SK-N-MC (cell line): ENCODE results near the gene UGT1A3.
"Not testable (repeated sequence)": the region's sequence is repeated elsewhere in the genome, so short reads cannot be mapped to it uniquely, and the experiment has no call there.

Experiments
- DNase-seq: peaks from one replicate; pipeline ENCODE4 v3.0.0-alpha.2; 2011; ENCODE audit warnings: low read depth, low spot score
- H3K27ac ChIP-seq: fragments of 200-600 bp; sonication (generic); 2 replicates; pipeline ENCODE4 v1.5.1; 2016; ENCODE audit warnings: mixed run types
- H3K36me3 ChIP-seq: fragments of 200-600 bp; sonication (generic); 2 replicates; pipeline ENCODE4 v1.6.1; 2017; ENCODE audit warnings: antibody characterized with exemption, low read length, mixed read lengths; ENCODE audit not compliant: insufficient read depth
- H3K4me3 ChIP-seq: fragments of 200-600 bp; sonication (generic); 2 replicates; pipeline ENCODE4 v1.5.1; 2016
- H3K9ac ChIP-seq: fragments of 200-600 bp; sonication (generic); 2 replicates; pipeline ENCODE4 v1.8.0; 2017; ENCODE audit warnings: mixed run types, mixed read lengths; ENCODE audit not compliant: insufficient read length
- H3K9me3 ChIP-seq: fragments of 200-600 bp; sonication (generic); 2 replicates; pipeline ENCODE4 v1.6.1; 2017; ENCODE audit warnings: low read depth, mild to moderate bottlenecking, antibody characterized with exemption, low read length, moderate library complexity, mixed read lengths
- EZH2 ChIP-seq: fragments of 200-600 bp; sonication (generic); IDR thresholded peaks from one replicate; pipeline ENCODE4 v1.6.1; 2017; ENCODE audit warnings: antibody characterized with exemption
- FOXP2 ChIP-seq: optimal IDR thresholded peaks from 2 replicates; pipeline ENCODE3; 2011; ENCODE audit warnings: mild to moderate bottlenecking, moderate library complexity; ENCODE audit not compliant: insufficient read depth; ENCODE audit errors: extremely low read length, control extremely low read depth
- POLR2AphosphoS5 ChIP-seq: IDR thresholded peaks from 2 replicates; pipeline ENCODE4 v1.6.1; 2012; ENCODE audit warnings: mild to moderate bottlenecking, low read depth, low read length, borderline replicate concordance

Gene UGT1A3

GRCh38 chr2:233690444-233690843 is 38.4 kb upstream of the UGT1A3 start:
- DNase-seq = no peak
- Histone ChIP-seq H3K9ac (no peak overlapping the region), H3K27ac (no peak overlapping the region), H3K36me3 (no peaks in the 10 kb centered on the region), H3K4me3 (no peak overlapping the region), H3K9me3 (no peaks in the 10 kb centered on the region)
- no peak for TF ChIP-seq POLR2AphosphoS5

GRCh38 chr2:233691443-233692433 is 37.1 kb upstream of the UGT1A3 start:
- Histone ChIP-seq H3K9ac (no peak overlapping the region), H3K27ac (no peak overlapping the region), H3K4me3 (no peak overlapping the region), H3K9me3 (no peaks in the 10 kb centered on the region), H3K36me3 (no peaks in the 10 kb centered on the region)
- TF ChIP-seq EZH2 = no peak
- no peak for TF ChIP-seq POLR2AphosphoS5
- TF ChIP-seq FOXP2 = no peak
- no peak for DNase-seq

- Histone ChIP-seq H3K27ac (no peak within 1 kb of the TSS), H3K9ac (no peak within 1 kb of the TSS), H3K4me3 (no peak within 1 kb of the TSS), H3K9me3 (no peaks in the 10 kb centered on the region), H3K36me3 (no peaks in the 10 kb centered on the region)
- TF ChIP-seq EZH2 (no peak), FOXP2 (no peak), POLR2AphosphoS5 (no peak)
- no peak for DNase-seq
These were observed 36.2 kb upstream of the UGT1A3 start, which contains the start of gene UGT1A6 for GRCh38 chr2:233692648-233693047. Gene UGT1A6, plus strand, starts transcription at chr2:233692890. Its CDS starts 115 bp downstream, at chr2:233693005.

GRCh38 chr2:233693963-233694362 is 34.9 kb upstream of the UGT1A3 start:
- 0 out of 2 replicates have a peak, but pooled peaks cover 3% of the 10 kb centered on the region for H3K9me3 ChIP-seq
- no peak overlapping the region for H3K4me3 ChIP-seq
- H3K9ac ChIP-seq = no peak overlapping the region
- no peak for DNase-seq
- H3K27ac ChIP-seq = no peak overlapping the region
- no peaks in the 10 kb centered on the region for H3K36me3 ChIP-seq
- TF ChIP-seq EZH2 (no peak), POLR2AphosphoS5 (no peak), FOXP2 (no peak)

GRCh38 chr2:233698740-233699139 is 30.1 kb upstream of the UGT1A3 start:
- Histone ChIP-seq H3K9ac (no peak overlapping the region), H3K36me3 (no peaks in the 10 kb centered on the region; the same call in 1 of the 2 replicates), H3K9me3 (0 out of 2 replicates have a peak, but pooled peaks cover 3% of the 10 kb centered on the region), H3K27ac (peak overlapping the region; percentile 100), H3K4me3 (no peak overlapping the region)
- TF ChIP-seq POLR2AphosphoS5 = no peak
- no peak for DNase-seq

- H3K9ac ChIP-seq = peak overlapping the region; percentile 82
- no peaks in the 10 kb centered on the region; the same call in 1 of the 2 replicates for H3K36me3 ChIP-seq
- no peak for TF ChIP-seq FOXP2
- peak overlapping the region; percentile 47 for H3K4me3 ChIP-seq
- H3K9me3 ChIP-seq = 0 out of 2 replicates have a peak, but pooled peaks cover 3% of the 10 kb centered on the region
- DNase-seq = no peak
- peak overlapping the region; percentile 100 for H3K27ac ChIP-seq
These were observed 29.3 kb upstream of the UGT1A3 start for GRCh38 chr2:233699424-233700027.

GRCh38 chr2:233700028-233700635 is 28.7 kb upstream of the UGT1A3 start:
- no peaks in the 10 kb centered on the region; the same call in 1 of the 2 replicates for H3K36me3 ChIP-seq
- DNase-seq = peak; percentile 96
- peak overlapping the region; percentile 82 for H3K9ac ChIP-seq
- peak overlapping the region; percentile 100 for H3K27ac ChIP-seq
- TF ChIP-seq FOXP2 = no peak
- TF ChIP-seq POLR2AphosphoS5 = peak; percentile 37; the same call in 1 of the 2 replicates
- H3K9me3 ChIP-seq = 0 out of 2 replicates have a peak, but pooled peaks cover 3% of the 10 kb centered on the region
- H3K4me3 ChIP-seq = peak overlapping the region; percentile 47

GRCh38 chr2:233700842-233701241 is 28.0 kb upstream of the UGT1A3 start:
- DNase-seq, H3K9me3 ChIP-seq: not testable (repeated sequence)
- H3K27ac ChIP-seq = peak overlapping the region; percentile 100; the same call in 1 of the 2 replicates

More at GRCh38 chr2:233700842-233701241, 28.0 kb upstream of the UGT1A3 start:
- H3K36me3 ChIP-seq, H3K9ac ChIP-seq, H3K4me3 ChIP-seq: not testable (repeated sequence)
